HepG2 (cell line): ENCODE measurements around the gene SPOCD1. TPM values are rescaled to one million over a fixed set of nuclear protein-coding genes. Genes with fewer than 3 reads are reported as not detected.

ENCODE experiments used
- ARID5B ChIP-seq: IDR thresholded peaks from 2 replicates; pipeline ENCODE4 v1.4.0; 2020; ENCODE audit warnings: mild to moderate bottlenecking, missing genetic modification reagents
- BATF2 ChIP-seq: sonication (generic); formaldehyde crosslinking; IDR thresholded peaks from 2 replicates; pipeline ENCODE4 v1.8.0; 2022; ENCODE audit warnings: mild to moderate bottlenecking, missing genetic modification reagents, moderate library complexity
- MLXIP ChIP-seq: sonication (generic); formaldehyde crosslinking; IDR thresholded peaks from 2 replicates; pipeline ENCODE4 v1.9.0; 2021; ENCODE audit warnings: missing genetic modification reagents, borderline replicate concordance
- NPAS2 ChIP-seq: sonication (generic); formaldehyde crosslinking; IDR thresholded peaks from 2 replicates; pipeline ENCODE4 v1.8.0; 2022; ENCODE audit warnings: mild to moderate bottlenecking, missing genetic modification reagents, borderline replicate concordance
- NR2F6 ChIP-seq, 2 experiments: IDR thresholded peaks; 2 replicates each; pipeline ENCODE4 v1.6.1; 2016; ENCODE audit warnings: antibody characterized with exemption in 1 of 2, mild to moderate bottlenecking in 1 of 2
- PITX1 ChIP-seq: sonication (generic); formaldehyde crosslinking; IDR thresholded peaks from 2 replicates; pipeline ENCODE4 v1.5.1; 2020; ENCODE audit warnings: mild to moderate bottlenecking, missing genetic modification reagents
- POLR2AphosphoS2 ChIP-seq: IDR thresholded peaks from 2 replicates; pipeline ENCODE4 v1.6.1; 2011; ENCODE audit warnings: low read depth, low read length, improper control_type of control experiment
- PTBP1 ChIP-seq: fragments of 200-400 bp; formaldehyde crosslinking; IDR thresholded peaks from 2 replicates; pipeline ENCODE4 v1.6.1; 2018; ENCODE audit warnings: low read length, low read depth; ENCODE audit not compliant: poor library complexity, severe bottlenecking
- ZNF609 ChIP-seq: sonication (generic); formaldehyde crosslinking; IDR thresholded peaks from 2 replicates; pipeline ENCODE4 v1.4.0; 2020; ENCODE audit warnings: mild to moderate bottlenecking, missing genetic modification reagents, borderline replicate concordance
- ZNF672 ChIP-seq: sonication (generic); formaldehyde crosslinking; IDR thresholded peaks from 2 replicates; pipeline ENCODE4 v1.8.1; 2022; ENCODE audit warnings: missing genetic modification reagents
- ZNF770 ChIP-seq: sonication (generic); formaldehyde crosslinking; IDR thresholded peaks from 2 replicates; pipeline ENCODE4 v1.5.0; 2020; ENCODE audit warnings: mild to moderate bottlenecking, missing genetic modification reagents
- polyA plus RNA-seq, 8 experiments: library from polyadenylated mRNA; depleted of rRNA in 3 of 8; stranded (reverse) in 7 of 8; unstranded in 1 of 8; fragments of >200 nt; fragmentation: Illumina TruSeq in 4 of 8; extraction: Trizol in 4 of 8; gene quantifications; 2 replicates each; pipeline versions ENCODE4 v1.2.1 to v1.2.3, GENCODE V29; 2011 to 2016; ENCODE audit warnings: low read depth in 4 of 8, missing spikeins in 1 of 8, mixed read lengths in 1 of 8; ENCODE audit not compliant: insufficient read depth in 1 of 8
- total RNA-seq, 5 experiments: library from RNA; depleted of rRNA; stranded (reverse); fragments of >200 nt; fragmentation: Illumina TruSeq; extraction: Trizol; gene quantifications; 2 replicates each; pipeline ENCODE4 v1.2.3, GENCODE V29; 2016; ENCODE audit warnings: low read depth in 1 of 5

Gene SPOCD1
- total and polyA plus RNA-seq, 2 of the 13 experiments (the other 11 are each of a cell fraction or from before 2014, with no cell fraction given): 0.24 to 0.29 TPM

GRCh38 chr1:31831397-31832378 lies 15.9 kb upstream of the SPOCD1 start (continued):
- peak; percentile 99 for TF ChIP-seq ZNF770
- no peak for TF ChIP-seq POLR2AphosphoS2
- TF ChIP-seq ARID5B (CRISPR knock-in tag): peak; percentile 64
- TF ChIP-seq PITX1 (CRISPR knock-in tag): 0 out of 2 replicates have a peak, but pooled peaks have one; percentile 20
- TF ChIP-seq BATF2 (CRISPR knock-in tag): no peak
- TF ChIP-seq ZNF609 (CRISPR knock-in tag): no peak
- TF ChIP-seq NPAS2 (CRISPR knock-in tag): no peak
- TF ChIP-seq NR2F6 (IDR thresholded peaks at IDR 0.05): peak; percentile 39; the same call in 1 of the 2 replicates
- TF ChIP-seq NR2F6 (CRISPR knock-in tag; IDR thresholded peaks at IDR 0.05): peak; percentile 21; the same call in 1 of the 2 replicates
- TF ChIP-seq PTBP1: no peak
- TF ChIP-seq MLXIP (CRISPR knock-in tag): no peak
- TF ChIP-seq ZNF672 (CRISPR knock-in tag): no peak
